Ishikawa (cell line): ENCODE results near the gene GPR62.

Experiments used
- CEBPB ChIP-seq: IDR thresholded peaks from 2 replicates; pipeline ENCODE4 v1.6.1; 2012
- CREB1 ChIP-seq: IDR thresholded peaks from 2 replicates; pipeline ENCODE4 v1.6.1; 2012; ENCODE audit warnings: low read depth
- EGR1 ChIP-seq: IDR thresholded peaks from 2 replicates; pipeline ENCODE4 v1.6.1; 2012
- EP300 ChIP-seq: IDR thresholded peaks from 2 replicates; pipeline ENCODE4 v1.6.1; 2012; ENCODE audit warnings: borderline replicate concordance
- FOXM1 ChIP-seq: IDR thresholded peaks from 2 replicates; pipeline ENCODE4 v1.6.1; 2012; ENCODE audit warnings: low read depth, borderline replicate concordance
- NFIC ChIP-seq: IDR thresholded peaks from 2 replicates; pipeline ENCODE4 v1.6.1; 2012
- RAD21 ChIP-seq: IDR thresholded peaks from 2 replicates; pipeline ENCODE4 v1.6.1; 2012; ENCODE audit warnings: low read depth
- TAF1 ChIP-seq: IDR thresholded peaks from 2 replicates; pipeline ENCODE4 v1.6.1; 2012; ENCODE audit warnings: low read depth, mild to moderate bottlenecking
- TCF12 ChIP-seq: IDR thresholded peaks from 2 replicates; pipeline ENCODE4 v1.6.1; 2012; ENCODE audit warnings: low read depth
- TEAD4 ChIP-seq: IDR thresholded peaks from 2 replicates; pipeline ENCODE4 v1.6.1; 2012
- YY1 ChIP-seq: IDR thresholded peaks from 2 replicates; pipeline ENCODE4 v1.6.1; 2012; ENCODE audit warnings: low read depth
- ZBTB7A ChIP-seq: IDR thresholded peaks from 2 replicates; pipeline ENCODE4 v1.6.1; 2012; ENCODE audit warnings: low read depth
- TF ChIP-seq, protein P1 (sequence below): IDR thresholded peaks from 2 replicates; pipeline ENCODE4 v1.6.1; 2012; ENCODE audit warnings: low read depth, mild to moderate bottlenecking
- TF ChIP-seq, protein P2 (sequence below): IDR thresholded peaks from 2 replicates; pipeline ENCODE4 v1.6.1; 2012
- TF ChIP-seq, protein P3 (sequence below): IDR thresholded peaks from 2 replicates; pipeline ENCODE4 v1.6.1; 2012

The GPR62 gene

DNA sequence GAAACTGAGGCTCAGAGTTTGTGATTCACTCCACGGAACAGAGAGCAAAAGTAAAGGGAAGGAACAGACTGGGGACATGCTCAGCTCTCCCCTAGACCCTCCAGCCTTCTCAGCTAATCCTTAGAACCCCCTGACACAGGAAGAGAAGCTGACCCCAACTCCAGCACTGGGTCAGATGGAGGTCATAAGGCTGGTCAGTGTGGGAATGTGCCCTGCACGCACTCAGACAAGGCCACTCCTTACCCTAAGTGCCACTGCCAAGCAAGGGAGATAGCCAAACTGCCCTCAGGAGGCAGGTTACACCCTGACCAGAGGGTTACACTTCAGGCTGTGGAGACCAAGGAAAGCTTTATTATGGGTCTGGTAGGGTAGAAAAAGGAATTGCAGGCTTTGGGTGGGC, 39.3 kb downstream of the GPR62 start:
- TF ChIP-seq FOXM1 = no peak
- no peak for TF ChIP-seq ZBTB7A
- TF ChIP-seq CEBPB = no peak
- TF ChIP-seq TCF12 = no peak
- TF ChIP-seq YY1 = no peak
- no peak for TF ChIP-seq TAF1
- TF ChIP-seq NFIC = no peak
- TF ChIP-seq EP300 = no peak
- TF ChIP-seq, protein P1, sequence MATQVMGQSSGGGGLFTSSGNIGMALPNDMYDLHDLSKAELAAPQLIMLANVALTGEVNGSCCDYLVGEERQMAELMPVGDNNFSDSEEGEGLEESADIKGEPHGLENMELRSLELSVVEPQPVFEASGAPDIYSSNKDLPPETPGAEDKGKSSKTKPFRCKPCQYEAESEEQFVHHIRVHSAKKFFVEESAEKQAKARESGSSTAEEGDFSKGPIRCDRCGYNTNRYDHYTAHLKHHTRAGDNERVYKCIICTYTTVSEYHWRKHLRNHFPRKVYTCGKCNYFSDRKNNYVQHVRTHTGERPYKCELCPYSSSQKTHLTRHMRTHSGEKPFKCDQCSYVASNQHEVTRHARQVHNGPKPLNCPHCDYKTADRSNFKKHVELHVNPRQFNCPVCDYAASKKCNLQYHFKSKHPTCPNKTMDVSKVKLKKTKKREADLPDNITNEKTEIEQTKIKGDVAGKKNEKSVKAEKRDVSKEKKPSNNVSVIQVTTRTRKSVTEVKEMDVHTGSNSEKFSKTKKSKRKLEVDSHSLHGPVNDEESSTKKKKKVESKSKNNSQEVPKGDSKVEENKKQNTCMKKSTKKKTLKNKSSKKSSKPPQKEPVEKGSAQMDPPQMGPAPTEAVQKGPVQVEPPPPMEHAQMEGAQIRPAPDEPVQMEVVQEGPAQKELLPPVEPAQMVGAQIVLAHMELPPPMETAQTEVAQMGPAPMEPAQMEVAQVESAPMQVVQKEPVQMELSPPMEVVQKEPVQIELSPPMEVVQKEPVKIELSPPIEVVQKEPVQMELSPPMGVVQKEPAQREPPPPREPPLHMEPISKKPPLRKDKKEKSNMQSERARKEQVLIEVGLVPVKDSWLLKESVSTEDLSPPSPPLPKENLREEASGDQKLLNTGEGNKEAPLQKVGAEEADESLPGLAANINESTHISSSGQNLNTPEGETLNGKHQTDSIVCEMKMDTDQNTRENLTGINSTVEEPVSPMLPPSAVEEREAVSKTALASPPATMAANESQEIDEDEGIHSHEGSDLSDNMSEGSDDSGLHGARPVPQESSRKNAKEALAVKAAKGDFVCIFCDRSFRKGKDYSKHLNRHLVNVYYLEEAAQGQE = no peak
- no peak for TF ChIP-seq RAD21
- no peak for TF ChIP-seq EGR1
- TF ChIP-seq CREB1 = no peak
- TF ChIP-seq, protein P2, sequence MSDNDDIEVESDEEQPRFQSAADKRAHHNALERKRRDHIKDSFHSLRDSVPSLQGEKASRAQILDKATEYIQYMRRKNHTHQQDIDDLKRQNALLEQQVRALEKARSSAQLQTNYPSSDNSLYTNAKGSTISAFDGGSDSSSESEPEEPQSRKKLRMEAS = no peak
- TF ChIP-seq, protein P3, sequence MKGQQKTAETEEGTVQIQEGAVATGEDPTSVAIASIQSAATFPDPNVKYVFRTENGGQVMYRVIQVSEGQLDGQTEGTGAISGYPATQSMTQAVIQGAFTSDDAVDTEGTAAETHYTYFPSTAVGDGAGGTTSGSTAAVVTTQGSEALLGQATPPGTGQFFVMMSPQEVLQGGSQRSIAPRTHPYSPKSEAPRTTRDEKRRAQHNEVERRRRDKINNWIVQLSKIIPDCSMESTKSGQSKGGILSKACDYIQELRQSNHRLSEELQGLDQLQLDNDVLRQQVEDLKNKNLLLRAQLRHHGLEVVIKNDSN = no peak

GRCh38 chr3:51995346-51996163, 40.4 kb downstream of the GPR62 start, which contains the start of gene RPL29:
Gene RPL29, minus strand, starts transcription at chr3:51995895. Its CDS starts 434 bp downstream, at chr3:51995461.
- TF ChIP-seq NFIC = no peak
- no peak; the same call in 1 of the 2 replicates for TF ChIP-seq EGR1
- TF ChIP-seq CEBPB = no peak; the same call in 1 of the 2 replicates
- peak; percentile 42; the same call in 1 of the 2 replicates for TF ChIP-seq TEAD4
- TF ChIP-seq YY1 = peak; percentile 72
- TF ChIP-seq EP300 = peak; percentile 25; the same call in 1 of the 2 replicates
- TF ChIP-seq FOXM1 = peak; percentile 19; the same call in 1 of the 2 replicates
- peak; percentile 99 for TF ChIP-seq TAF1
- TF ChIP-seq, protein P3 = peak; percentile 55
- peak; percentile 82; the same call in 1 of the 2 replicates for TF ChIP-seq TCF12
- TF ChIP-seq, protein P2 = peak; percentile 97

GRCh38 chr3:51997172-51997571, 42.0 kb downstream of the GPR62 start:
- TF ChIP-seq YY1 = no peak

- TF ChIP-seq, protein P3 = no peak
- peak; percentile 36; the same call in 1 of the 2 replicates for TF ChIP-seq NFIC
- TF ChIP-seq TEAD4 = peak; percentile 82
- TF ChIP-seq CEBPB = no peak
- TF ChIP-seq FOXM1 = no peak
Measured at GRCh38 chr3:51997935-51998596, 42.9 kb downstream of the GPR62 start.

- TF ChIP-seq, protein P2 = no peak
- no peak for TF ChIP-seq TAF1
- no peak for TF ChIP-seq EP300
- no peak for TF ChIP-seq ZBTB7A
- TF ChIP-seq EGR1 = no peak
- TF ChIP-seq NFIC = no peak
- TF ChIP-seq CREB1 = no peak
- no peak for TF ChIP-seq RAD21
- TF ChIP-seq, protein P1 = no peak
- TF ChIP-seq TCF12 = no peak
- TF ChIP-seq, protein P3 = no peak
- no peak for TF ChIP-seq YY1
- TF ChIP-seq TEAD4 = no peak
- no peak for TF ChIP-seq CEBPB
- TF ChIP-seq FOXM1 = no peak
Measured at GRCh38 chr3:51998774-51999173, 43.6 kb downstream of the GPR62 start.
